GM10248 (cell line): ENCODE measurements around the gene UBL4A.

ENCODE experiments used
- CTCF ChIA-PET: fragments of 300-600 bp; sonication (Branson Sonifier 250); formaldehyde crosslinking; extraction: SDS; loops from one replicate; lab custom pipeline; 2021; ENCODE audit warnings: antibody characterized with exemption; lab: Yijun Ruan, JAX
- POLR2A ChIA-PET: fragments of 350-650 bp; sonication (Branson Sonifier 250); formaldehyde crosslinking; extraction: SDS; loops from one replicate; lab custom pipeline; 2020; ENCODE audit warnings: antibody characterized with exemption; lab: Yijun Ruan, JAX
- DNase-seq: peaks from one replicate; pipeline ENCODE4 v3.0.0; 2012; ENCODE audit errors: extremely low spot score
- TF ChIP-seq, protein P1 (sequence below): IDR thresholded peaks from 2 replicates; pipeline ENCODE4 v1.5.1; 2012; ENCODE audit warnings: mild to moderate bottlenecking, low read depth; ENCODE audit errors: extremely low read depth, missing control alignments, control extremely low read depth

The UBL4A gene

DNA sequence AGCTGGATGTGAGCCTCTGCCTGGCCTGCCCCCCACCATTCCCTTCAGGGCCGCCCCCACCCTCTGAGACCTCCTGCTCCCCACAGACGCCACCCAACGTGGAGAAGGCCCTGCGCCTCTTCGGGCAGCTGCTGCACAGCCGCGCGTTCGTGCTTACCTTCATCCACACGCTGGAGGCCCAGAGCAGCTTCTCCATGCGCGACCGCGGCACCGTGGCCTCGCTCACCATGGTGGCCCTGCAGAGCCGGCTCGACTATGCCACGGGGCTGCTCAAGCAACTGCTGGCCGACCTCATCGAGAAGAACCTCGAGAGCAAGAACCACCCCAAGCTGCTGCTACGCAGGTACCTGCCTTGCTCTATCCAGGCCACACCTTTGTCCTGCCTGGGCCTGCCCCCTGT is 18.2 kb downstream of the UBL4A start:
- POLR2A ChIA-PET, result no interaction called here
- TF ChIP-seq, protein P1, sequence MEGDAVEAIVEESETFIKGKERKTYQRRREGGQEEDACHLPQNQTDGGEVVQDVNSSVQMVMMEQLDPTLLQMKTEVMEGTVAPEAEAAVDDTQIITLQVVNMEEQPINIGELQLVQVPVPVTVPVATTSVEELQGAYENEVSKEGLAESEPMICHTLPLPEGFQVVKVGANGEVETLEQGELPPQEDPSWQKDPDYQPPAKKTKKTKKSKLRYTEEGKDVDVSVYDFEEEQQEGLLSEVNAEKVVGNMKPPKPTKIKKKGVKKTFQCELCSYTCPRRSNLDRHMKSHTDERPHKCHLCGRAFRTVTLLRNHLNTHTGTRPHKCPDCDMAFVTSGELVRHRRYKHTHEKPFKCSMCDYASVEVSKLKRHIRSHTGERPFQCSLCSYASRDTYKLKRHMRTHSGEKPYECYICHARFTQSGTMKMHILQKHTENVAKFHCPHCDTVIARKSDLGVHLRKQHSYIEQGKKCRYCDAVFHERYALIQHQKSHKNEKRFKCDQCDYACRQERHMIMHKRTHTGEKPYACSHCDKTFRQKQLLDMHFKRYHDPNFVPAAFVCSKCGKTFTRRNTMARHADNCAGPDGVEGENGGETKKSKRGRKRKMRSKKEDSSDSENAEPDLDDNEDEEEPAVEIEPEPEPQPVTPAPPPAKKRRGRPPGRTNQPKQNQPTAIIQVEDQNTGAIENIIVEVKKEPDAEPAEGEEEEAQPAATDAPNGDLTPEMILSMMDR, result no peak
- CTCF ChIA-PET, result interaction anchor here (1.5 kb wide), 1 partner anchor 28 kb away, joined by 4 read pairs; no protein-coding TSS in a partner anchor
- no peak for DNase-seq

DNA sequence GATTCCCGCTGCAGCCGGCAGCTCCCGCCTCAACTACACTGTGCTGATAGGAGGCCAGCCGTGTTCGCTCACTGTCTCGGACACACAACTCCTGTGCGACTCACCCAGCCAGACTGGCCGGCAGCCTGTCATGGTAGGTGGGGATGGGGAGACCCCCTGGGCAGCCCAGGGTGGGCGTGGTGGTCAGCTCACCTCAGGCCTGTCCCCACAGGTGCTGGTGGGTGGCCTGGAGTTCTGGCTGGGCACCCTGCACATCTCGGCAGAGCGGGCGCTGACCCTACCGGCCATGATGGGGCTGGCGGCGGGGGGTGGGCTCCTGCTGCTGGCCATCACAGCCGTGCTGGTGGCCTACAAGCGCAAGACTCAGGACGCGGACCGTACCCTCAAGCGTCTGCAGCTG is 18.9 kb downstream of the UBL4A start:
- TF ChIP-seq, protein P1, result no peak
- POLR2A ChIA-PET, result no interaction called here
- CTCF ChIA-PET, result interaction anchor here (1.5 kb wide), 1 partner anchor 28 kb away, joined by 4 read pairs; no protein-coding TSS in a partner anchor
- DNase-seq, result no peak

DNA sequence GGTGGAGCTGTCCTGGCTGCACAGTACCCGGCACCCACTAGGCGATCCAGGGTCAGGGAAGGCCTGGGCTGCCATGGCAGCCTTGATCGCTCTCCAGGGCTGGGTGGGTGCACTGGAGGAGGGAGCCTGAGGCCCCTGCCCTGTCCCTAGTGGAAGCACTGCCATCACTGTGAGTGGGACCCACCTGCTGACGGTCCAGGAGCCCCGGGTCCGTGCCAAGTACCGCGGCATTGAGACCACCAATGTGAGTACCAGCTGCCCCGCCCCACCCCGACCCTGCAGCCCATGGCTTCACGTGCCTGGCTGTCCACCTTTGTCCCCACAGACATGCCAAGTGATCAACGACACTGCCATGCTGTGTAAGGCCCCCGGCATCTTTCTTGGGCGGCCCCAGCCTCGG is 19.5 kb downstream of the UBL4A start:
- no peak for DNase-seq
- TF ChIP-seq, protein P1, result no peak
- POLR2A ChIA-PET, result no interaction called here
- CTCF ChIA-PET, result interaction anchor here (1.5 kb wide), 1 partner anchor 29 kb away, joined by 4 read pairs; no protein-coding TSS in a partner anchor

DNA sequence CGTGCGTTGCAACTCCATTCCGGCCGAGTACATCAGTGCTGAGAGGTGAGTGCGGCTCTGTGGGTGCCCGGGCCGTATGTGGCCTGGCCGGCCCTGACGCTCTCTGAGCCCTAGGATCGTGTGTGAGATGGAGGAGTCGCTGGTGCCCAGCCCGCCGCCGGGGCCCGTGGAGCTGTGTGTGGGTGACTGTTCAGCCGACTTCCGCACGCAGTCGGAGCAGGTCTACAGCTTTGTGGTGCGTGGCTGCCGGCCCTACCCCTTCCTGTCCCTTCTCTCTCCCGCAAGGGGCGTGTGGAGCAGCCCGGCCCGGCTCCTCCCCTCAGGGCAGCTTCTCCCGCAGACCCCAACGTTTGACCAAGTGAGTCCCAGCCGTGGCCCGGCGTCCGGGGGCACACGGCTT is 20.4 kb downstream of the UBL4A start:
- ChIA-PET POLR2A (interaction anchor here (0.6 kb wide), 2 partner anchors 16 to 30 kb away, joined by 3 read pairs; no protein-coding TSS in a partner anchor), CTCF (no interaction called here)
- no peak for DNase-seq
- TF ChIP-seq, protein P1, result no peak

DNA sequence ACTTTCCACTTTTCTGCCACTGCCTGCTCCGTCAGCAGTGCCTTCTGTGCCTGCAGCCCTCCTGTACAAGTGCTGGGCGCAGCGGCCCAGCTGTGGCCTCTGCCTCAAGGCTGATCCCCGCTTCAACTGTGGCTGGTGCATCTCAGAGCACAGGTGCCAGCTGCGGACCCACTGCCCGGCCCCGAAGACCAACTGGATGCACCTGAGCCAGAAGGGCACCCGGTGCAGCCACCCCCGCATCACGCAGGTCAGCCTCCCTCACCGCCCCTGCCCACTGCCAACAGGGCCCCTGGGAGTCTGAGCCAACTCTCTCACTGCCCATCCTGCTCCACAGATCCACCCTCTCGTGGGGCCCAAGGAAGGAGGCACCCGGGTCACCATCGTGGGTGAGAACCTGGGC is 20.8 kb downstream of the UBL4A start:
- TF ChIP-seq, protein P1, result no peak
- ChIA-PET CTCF (no interaction called here), POLR2A (no interaction called here)
- no peak for DNase-seq

DNA sequence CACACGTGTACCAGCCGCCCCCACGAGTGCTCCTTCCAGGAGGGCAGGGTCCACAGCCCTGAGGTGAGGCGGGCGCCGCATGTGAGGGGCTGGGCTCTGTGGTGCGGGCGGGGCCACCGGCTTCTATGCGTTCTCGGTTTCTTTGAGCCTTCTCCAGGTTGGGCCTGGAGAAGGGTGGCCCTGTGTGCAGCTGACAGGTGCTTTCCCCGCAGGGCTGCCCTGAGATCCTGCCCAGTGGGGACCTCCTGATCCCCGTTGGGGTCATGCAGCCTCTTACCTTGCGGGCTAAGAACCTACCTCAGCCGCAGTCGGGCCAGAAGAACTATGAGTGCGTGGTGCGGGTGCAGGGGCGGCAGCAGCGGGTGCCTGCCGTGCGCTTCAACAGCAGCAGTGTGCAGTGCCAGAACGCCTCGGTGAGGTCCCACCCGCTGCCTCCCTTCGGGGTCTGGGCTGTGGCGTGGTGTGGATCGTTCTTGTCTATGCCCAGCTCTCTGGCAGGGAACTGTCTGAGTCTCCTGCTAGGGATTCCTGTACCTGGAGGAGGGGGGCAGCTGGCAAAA is 21.5 kb downstream of the UBL4A start:
- no peak for DNase-seq
- ChIA-PET CTCF (no interaction called here), POLR2A (no interaction called here)
- TF ChIP-seq, protein P1, result no peak
